Skeletal muscle satellite cell (primary cell): ENCODE measurements around the gene ITPK1.

Source experiments
- H3K27me3 ChIP-seq: 2 replicates; pipeline ENCODE4 v1.7.0; 2013; ENCODE audit warnings: low read length; ENCODE audit not compliant: control insufficient read depth, insufficient read depth
- H3K36me3 ChIP-seq: 2 replicates; pipeline ENCODE4 v1.7.0; 2013; ENCODE audit warnings: mild to moderate bottlenecking, control low read depth, low read length; ENCODE audit not compliant: insufficient read depth
- H3K4me1 ChIP-seq: 2 replicates; pipeline ENCODE4 v1.7.0; 2013; ENCODE audit warnings: low read length; ENCODE audit not compliant: control insufficient read depth, insufficient read depth
- H3K4me2 ChIP-seq: 2 replicates; pipeline ENCODE4 v1.7.0; 2013; ENCODE audit warnings: mild to moderate bottlenecking, low read length
- H3K4me3 ChIP-seq: 2 replicates; pipeline ENCODE4 v1.7.0; 2013; ENCODE audit warnings: low read length
- H3K9ac ChIP-seq: 2 replicates; pipeline ENCODE4 v1.7.0; 2013; ENCODE audit warnings: mild to moderate bottlenecking, low read depth, low read length, moderate library complexity
- H3K9me3 ChIP-seq: replicated peaks from 2 replicates; pipeline ENCODE4 v1.7.0; 2013; ENCODE audit warnings: mild to moderate bottlenecking, control low read depth, low read length

ITPK1 gene

GRCh38 chr14:93025055-93025454 is 90.7 kb downstream of the ITPK1 start:
- Histone ChIP-seq H3K4me3 (no peak overlapping the region), H3K9ac (no peak overlapping the region), H3K4me1 (no peaks in the 10 kb centered on the region), H3K36me3 (no peaks in the 10 kb centered on the region), H3K4me2 (no peak overlapping the region), H3K9me3 (no peaks in the 10 kb centered on the region), H3K27me3 (no peaks in the 10 kb centered on the region)

GRCh38 chr14:93024493-93024892 is 91.2 kb downstream of the ITPK1 start:
- Histone ChIP-seq H3K9me3 (no peaks in the 10 kb centered on the region), H3K27me3 (no peaks in the 10 kb centered on the region), H3K4me3 (no peak overlapping the region), H3K36me3 (no peaks in the 10 kb centered on the region), H3K4me2 (no peak overlapping the region), H3K9ac (no peak overlapping the region), H3K4me1 (no peaks in the 10 kb centered on the region)

GRCh38 chr14:93023802-93024434 is 91.8 kb downstream of the ITPK1 start:
- Histone ChIP-seq H3K9me3 (no peaks in the 10 kb centered on the region), H3K36me3 (no peaks in the 10 kb centered on the region), H3K4me3 (no peak overlapping the region), H3K9ac (no peak overlapping the region), H3K4me1 (no peaks in the 10 kb centered on the region), H3K27me3 (no peaks in the 10 kb centered on the region), H3K4me2 (no peak overlapping the region)

DNA sequence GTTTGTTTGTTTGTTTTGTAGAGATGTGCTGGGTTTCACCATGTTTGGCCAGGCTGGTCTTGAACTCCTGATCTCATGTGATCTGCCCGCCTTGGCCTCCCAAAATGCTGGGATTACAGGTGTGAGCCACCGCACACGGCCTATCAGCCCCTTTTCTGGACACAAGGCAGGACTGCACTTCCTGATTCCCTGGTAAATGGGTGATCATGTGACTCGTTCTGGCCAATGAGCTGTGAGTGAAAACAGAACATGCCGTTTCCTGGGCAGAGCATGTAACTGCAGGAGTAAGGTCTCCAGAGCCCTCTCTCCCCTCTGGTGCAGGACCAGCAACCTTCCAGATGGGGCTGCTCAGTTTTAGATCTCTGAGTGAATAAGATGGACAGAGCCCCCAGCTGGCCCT is 92.7 kb downstream of the ITPK1 start:
- H3K36me3 ChIP-seq: no peaks in the 10 kb centered on the region
- no peak overlapping the region for H3K4me3 ChIP-seq
- no peaks in the 10 kb centered on the region for H3K9me3 ChIP-seq
- no peaks in the 10 kb centered on the region for H3K4me1 ChIP-seq
- no peak overlapping the region for H3K4me2 ChIP-seq
- H3K27me3 ChIP-seq: no peaks in the 10 kb centered on the region
- H3K9ac ChIP-seq: no peak overlapping the region

DNA sequence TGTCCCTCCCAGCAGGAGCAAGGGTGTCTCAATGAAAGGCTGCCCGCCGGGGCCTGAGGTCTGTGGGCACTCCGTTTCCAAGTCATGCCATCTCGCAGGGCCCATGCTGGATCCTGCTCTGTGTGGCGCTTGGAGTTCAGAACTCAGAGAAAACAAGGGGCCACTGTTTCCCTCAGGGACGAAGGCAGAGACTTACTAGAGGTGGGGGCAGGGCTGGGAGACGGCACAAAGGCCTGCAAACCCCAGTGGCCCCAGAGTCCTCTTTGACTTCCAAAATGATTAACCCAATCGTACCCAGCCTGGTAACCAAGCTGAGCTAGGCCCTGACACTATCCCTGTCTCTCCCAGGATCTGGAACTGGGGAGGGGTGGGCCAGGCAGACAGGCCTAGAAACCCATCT is 95.8 kb downstream of the ITPK1 start:
- Histone ChIP-seq H3K9me3 (no peaks in the 10 kb centered on the region), H3K27me3 (no peaks in the 10 kb centered on the region), H3K4me3 (no peak overlapping the region), H3K9ac (no peak overlapping the region), H3K4me1 (peaks cover 7% of the 10 kb centered on the region), H3K36me3 (no peaks in the 10 kb centered on the region), H3K4me2 (no peak overlapping the region)

DNA sequence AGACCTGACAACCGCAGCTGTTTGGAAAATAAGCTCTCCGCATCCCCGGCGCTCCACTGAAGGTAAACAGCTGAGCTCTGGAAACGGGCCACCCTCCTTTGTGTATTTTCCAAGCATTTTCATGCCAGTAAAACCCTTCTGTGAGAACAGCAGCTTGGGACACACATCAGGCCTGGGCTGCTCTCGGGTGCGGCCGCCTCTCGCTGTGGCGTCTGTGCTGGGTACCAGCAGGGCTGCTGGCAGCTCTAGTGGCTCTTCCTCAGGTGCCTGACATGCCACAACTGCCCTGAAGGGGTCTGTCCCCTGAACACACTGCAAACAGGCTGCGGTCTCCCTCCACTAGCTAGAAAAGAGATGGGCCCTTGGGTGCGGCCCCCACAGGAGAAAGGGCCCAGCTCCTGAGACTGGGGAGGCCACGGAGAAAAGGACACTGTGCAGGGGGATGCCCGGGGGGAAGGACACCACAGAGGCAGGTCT is 96.3 kb downstream of the ITPK1 start:
- Histone ChIP-seq H3K9ac (no peak overlapping the region), H3K4me2 (no peak overlapping the region), H3K27me3 (no peaks in the 10 kb centered on the region), H3K36me3 (no peaks in the 10 kb centered on the region), H3K4me3 (no peak overlapping the region), H3K9me3 (no peaks in the 10 kb centered on the region), H3K4me1 (peaks cover 11% of the 10 kb centered on the region)

- H3K4me3 ChIP-seq: no peak overlapping the region
- H3K36me3 ChIP-seq: no peaks in the 10 kb centered on the region
- H3K27me3 ChIP-seq: no peaks in the 10 kb centered on the region
- no peak overlapping the region for H3K9ac ChIP-seq
- no peak overlapping the region for H3K4me2 ChIP-seq
- H3K9me3 ChIP-seq: no peaks in the 10 kb centered on the region
- H3K4me1 ChIP-seq: peaks cover 21% of the 10 kb centered on the region
Observed at GRCh38 chr14:93018366-93018765, 97.4 kb downstream of the ITPK1 start.

GRCh38 chr14:93017898-93018297 is 97.8 kb downstream of the ITPK1 start:
- Histone ChIP-seq H3K4me1 (peaks cover 26% of the 10 kb centered on the region), H3K9ac (no peak overlapping the region), H3K9me3 (no peaks in the 10 kb centered on the region), H3K36me3 (no peaks in the 10 kb centered on the region), H3K4me3 (no peak overlapping the region), H3K4me2 (no peak overlapping the region), H3K27me3 (no peaks in the 10 kb centered on the region)

GRCh38 chr14:93017301-93017797 is 98.4 kb downstream of the ITPK1 start:
- Histone ChIP-seq H3K4me1 (peaks cover 31% of the 10 kb centered on the region), H3K4me3 (no peak overlapping the region)

GRCh38 chr14:93016275-93016845 is 99.4 kb downstream of the ITPK1 start:
- Histone ChIP-seq H3K4me1 (peaks cover 36% of the 10 kb centered on the region), H3K4me3 (no peak overlapping the region)

More at GRCh38 chr14:93017301-93017797, 98.4 kb downstream of the ITPK1 start:
- Histone ChIP-seq H3K9me3 (no peaks in the 10 kb centered on the region), H3K27me3 (no peaks in the 10 kb centered on the region), H3K4me2 (no peak overlapping the region), H3K36me3 (no peaks in the 10 kb centered on the region), H3K9ac (no peak overlapping the region)

GRCh38 chr14:93015505-93015904 is 100.2 kb downstream of the ITPK1 start:
- no peak overlapping the region for H3K4me3 ChIP-seq
- H3K36me3 ChIP-seq: no peaks in the 10 kb centered on the region
- no peak overlapping the region for H3K9ac ChIP-seq
- H3K4me1 ChIP-seq: peaks cover 36% of the 10 kb centered on the region
- H3K27me3 ChIP-seq: no peaks in the 10 kb centered on the region
- H3K9me3 ChIP-seq: no peaks in the 10 kb centered on the region
- H3K4me2 ChIP-seq: no peak overlapping the region

More at GRCh38 chr14:93016275-93016845, 99.4 kb downstream of the ITPK1 start:
- Histone ChIP-seq H3K9me3 (no peaks in the 10 kb centered on the region), H3K27me3 (no peaks in the 10 kb centered on the region), H3K9ac (no peak overlapping the region), H3K36me3 (no peaks in the 10 kb centered on the region), H3K4me2 (no peak overlapping the region)

DNA sequence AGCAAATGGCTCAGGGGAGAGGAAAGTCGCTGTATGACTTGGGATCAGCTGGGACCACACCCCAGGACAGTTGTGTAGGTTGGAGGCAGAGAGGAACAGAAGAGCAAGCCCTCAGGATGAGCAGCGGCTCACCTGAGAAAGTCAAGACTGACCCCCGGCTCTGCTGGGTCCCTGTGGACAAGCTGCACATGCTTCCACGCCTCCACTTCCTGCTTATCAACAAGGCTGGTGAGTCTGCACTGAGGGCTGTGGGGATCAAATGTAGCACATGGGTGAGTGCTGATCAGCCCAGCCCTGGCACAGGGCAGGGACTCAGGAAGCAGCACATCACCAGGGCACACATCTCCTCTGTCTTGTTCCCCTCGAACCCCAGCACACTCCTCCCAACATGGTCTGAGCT is 100.7 kb downstream of the ITPK1 start:
- no peaks in the 10 kb centered on the region for H3K27me3 ChIP-seq
- no peaks in the 10 kb centered on the region for H3K9me3 ChIP-seq
- no peaks in the 10 kb centered on the region for H3K36me3 ChIP-seq
- H3K4me1 ChIP-seq: peaks cover 37% of the 10 kb centered on the region
- H3K4me3 ChIP-seq: no peak overlapping the region
- no peak overlapping the region for H3K9ac ChIP-seq
- H3K4me2 ChIP-seq: no peak overlapping the region
